Thyroid gland (tissue), 4 donors: ENCODE data around the gene PRPF18. TPM values are rescaled to one million over a fixed set of nuclear protein-coding genes. Genes with fewer than 3 reads are reported as not detected.

Source experiments
- DNase-seq, 2 donors: peaks; one replicate each; pipeline ENCODE4 v3.0.0-alpha.2; 2019
- H3K27ac ChIP-seq, 3 donors: fragments of 200-600 bp; sonication (generic); 1 replicate in 2 of 3; 2 replicates in 1 of 3; pipeline ENCODE4 v1.5.1; 2016 to 2019; ENCODE audit warnings: mild to moderate bottlenecking in 1 of 3, moderate library complexity in 1 of 3
- H3K27me3 ChIP-seq: fragments of 200-600 bp; sonication (generic); one replicate; pipeline ENCODE4 v1.5.1; 2019
- H3K36me3 ChIP-seq, 2 donors: fragments of 200-600 bp; sonication (generic); one replicate each; pipeline ENCODE4 v1.5.1; 2016 to 2019
- H3K4me1 ChIP-seq, 2 donors: fragments of 200-600 bp; sonication (generic); one replicate each; pipeline ENCODE4 v1.5.1; 2017 to 2019
- H3K4me3 ChIP-seq, 3 donors: fragments of 200-600 bp; sonication (generic); replicated peaks in 1 of 3; 1 replicate in 2 of 3; 2 replicates in 1 of 3; pipeline ENCODE4 v1.5.1; 2016; ENCODE audit warnings: mild to moderate bottlenecking in 1 of 3
- H3K9me3 ChIP-seq: fragments of 200-600 bp; sonication (generic); one replicate; pipeline ENCODE4 v1.5.1; 2017
- POLR2A ChIP-seq, 2 donors: fragments of 450-650 bp; IDR thresholded peaks; one replicate each; pipeline ENCODE4 v1.6.1; 2017; ENCODE audit warnings: antibody characterized with exemption in 2 of 2, mild to moderate bottlenecking in 2 of 2, moderate library complexity in 1 of 2
- WGBS, 2 donors: methylation state at CpG; one replicate each; pipeline ENCODE4 v1.1.5; 2017; 5-methylcytosine and 5-hydroxymethylcytosine counted together
- intact Hi-C: fragments of 100-400 bp; cut with DNase I; formaldehyde crosslinking; loops from one replicate; pipeline ENCODE4 v1.15.1; 2023
- total RNA-seq, 4 donors: library from RNA; depleted of rRNA; stranded (reverse); fragments of >200 nt; gene quantifications; one replicate each; pipeline ENCODE4 v1.2.3, GENCODE V29; 2016
- TF ChIP-seq, protein P1 (sequence below), 6 experiments: fragments of 200-600 bp in 3 of 6; fragments of 450-650 bp in 3 of 6; sonication (generic) in 3 of 6; IDR thresholded peaks; one replicate each; pipeline ENCODE4 v1.5.1; 2016 to 2019; ENCODE audit warnings: antibody characterized with exemption in 6 of 6, mild to moderate bottlenecking in 2 of 6, inconsistent platforms in 1 of 6, moderate library complexity in 1 of 6

The PRPF18 gene
- total RNA-seq, 4 donors from 2014 or later = 38.1 to 58.8 (median 48.5) TPM

GRCh38 chr10:13670311-13670710 is 83.5 kb downstream of the PRPF18 start:
- intact Hi-C loops = no loop called here
- DNase-seq = no peak
- TF ChIP-seq, protein P1, sequence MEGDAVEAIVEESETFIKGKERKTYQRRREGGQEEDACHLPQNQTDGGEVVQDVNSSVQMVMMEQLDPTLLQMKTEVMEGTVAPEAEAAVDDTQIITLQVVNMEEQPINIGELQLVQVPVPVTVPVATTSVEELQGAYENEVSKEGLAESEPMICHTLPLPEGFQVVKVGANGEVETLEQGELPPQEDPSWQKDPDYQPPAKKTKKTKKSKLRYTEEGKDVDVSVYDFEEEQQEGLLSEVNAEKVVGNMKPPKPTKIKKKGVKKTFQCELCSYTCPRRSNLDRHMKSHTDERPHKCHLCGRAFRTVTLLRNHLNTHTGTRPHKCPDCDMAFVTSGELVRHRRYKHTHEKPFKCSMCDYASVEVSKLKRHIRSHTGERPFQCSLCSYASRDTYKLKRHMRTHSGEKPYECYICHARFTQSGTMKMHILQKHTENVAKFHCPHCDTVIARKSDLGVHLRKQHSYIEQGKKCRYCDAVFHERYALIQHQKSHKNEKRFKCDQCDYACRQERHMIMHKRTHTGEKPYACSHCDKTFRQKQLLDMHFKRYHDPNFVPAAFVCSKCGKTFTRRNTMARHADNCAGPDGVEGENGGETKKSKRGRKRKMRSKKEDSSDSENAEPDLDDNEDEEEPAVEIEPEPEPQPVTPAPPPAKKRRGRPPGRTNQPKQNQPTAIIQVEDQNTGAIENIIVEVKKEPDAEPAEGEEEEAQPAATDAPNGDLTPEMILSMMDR (IDR thresholded peaks at IDR 0.05) = no peak
- no peak for TF ChIP-seq POLR2A (IDR thresholded peaks at IDR 0.05)
- H3K36me3 ChIP-seq = peaks cover 15 to 20% of the 10 kb centered on the region in 2 donors
- H3K9me3 ChIP-seq = no peaks in the 10 kb centered on the region
- H3K27ac ChIP-seq = no peak overlapping the region
- H3K27me3 ChIP-seq = no peaks in the 10 kb centered on the region
- no peak overlapping the region for H3K4me3 ChIP-seq
- no peaks in the 10 kb centered on the region for H3K4me1 ChIP-seq
- 83 to 92% methylated on average over 10 of the region's 10 CpGs for WGBS, 2 donors

DNA sequence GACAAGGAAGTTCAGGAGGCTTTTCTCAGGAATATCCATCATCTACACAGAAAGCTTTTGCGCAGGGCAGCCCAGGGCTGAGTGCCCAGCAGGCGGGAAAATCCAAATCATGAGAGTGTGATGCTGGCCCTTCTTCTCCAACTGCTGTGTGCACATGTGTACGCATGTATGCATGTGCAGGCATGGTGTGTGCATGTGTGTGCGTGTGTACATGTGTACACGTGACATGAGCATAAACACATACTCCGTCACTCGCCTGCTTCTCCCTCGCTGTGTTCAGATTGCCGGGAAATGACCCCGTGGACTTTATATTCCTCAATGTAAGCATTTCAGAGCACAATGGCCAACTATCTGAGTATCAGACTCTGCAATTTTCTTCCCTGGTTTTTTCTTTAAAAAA is 85.1 kb downstream of the PRPF18 start:
- intact Hi-C loops = no loop called here

GRCh38 chr10:13672548-13672947 is 85.8 kb downstream of the PRPF18 start:
- TF ChIP-seq POLR2A (IDR thresholded peaks at IDR 0.05) = no peak
- TF ChIP-seq, protein P1 (IDR thresholded peaks at IDR 0.05) = no peak
- DNase-seq = no peak
- Histone ChIP-seq H3K4me3 (no peak overlapping the region), H3K4me1 (no peaks in the 10 kb centered on the region), H3K36me3 (peaks cover 8 to 11% of the 10 kb centered on the region in 2 donors), H3K27me3 (no peaks in the 10 kb centered on the region), H3K9me3 (no peaks in the 10 kb centered on the region), H3K27ac (no peak overlapping the region)
- 80 to 87% methylated on average over 7 of the region's 7 CpGs for WGBS, 2 donors
- intact Hi-C loops = no loop called here

More for the DNA sequence above, 85.1 kb downstream of the PRPF18 start:
- no peaks in the 10 kb centered on the region for H3K9me3 ChIP-seq
- H3K27ac ChIP-seq = no peak overlapping the region
- WGBS, 2 donors = 93 to 95% methylated on average over 10 of the region's 10 CpGs
- TF ChIP-seq POLR2A (IDR thresholded peaks at IDR 0.05) = no peak
- TF ChIP-seq, protein P1 (IDR thresholded peaks at IDR 0.05) = no peak
- peaks cover 8 to 11% of the 10 kb centered on the region in 2 donors for H3K36me3 ChIP-seq
- no peaks in the 10 kb centered on the region for H3K27me3 ChIP-seq
- no peak overlapping the region for H3K4me3 ChIP-seq
- no peak for DNase-seq
- H3K4me1 ChIP-seq = no peaks in the 10 kb centered on the region

DNA sequence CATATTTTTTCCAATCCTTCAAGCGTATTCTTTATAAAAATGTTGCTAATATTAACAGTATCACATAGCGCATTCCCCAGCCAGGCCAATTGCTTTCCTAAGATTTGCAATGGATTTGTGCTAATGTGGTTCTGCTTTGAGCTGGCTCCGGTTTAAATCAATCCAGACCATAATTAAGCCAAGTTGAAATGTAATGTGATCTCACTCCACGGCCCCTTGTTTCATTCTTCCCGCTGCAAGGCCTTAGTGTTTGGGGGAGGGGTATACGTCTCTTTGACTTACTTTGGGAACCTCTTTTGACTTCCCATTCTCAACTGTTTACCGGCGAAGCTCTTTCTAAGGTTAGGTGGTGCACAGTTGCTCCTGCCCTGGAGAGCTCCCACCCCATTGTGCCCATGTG is 86.4 kb downstream of the PRPF18 start:
- no peaks in the 10 kb centered on the region for H3K27me3 ChIP-seq
- H3K4me3 ChIP-seq = no peak overlapping the region
- no peaks in the 10 kb centered on the region for H3K4me1 ChIP-seq
- 86 to 87% methylated on average over 8 of the region's 8 CpGs for WGBS, 2 donors
- intact Hi-C loops = no loop called here
- peaks cover 8 to 10% of the 10 kb centered on the region in 2 donors for H3K36me3 ChIP-seq
- no peak overlapping the region for H3K27ac ChIP-seq
- DNase-seq = no peak
- H3K9me3 ChIP-seq = no peaks in the 10 kb centered on the region
- TF ChIP-seq POLR2A (IDR thresholded peaks at IDR 0.05) = no peak
- TF ChIP-seq, protein P1 (IDR thresholded peaks at IDR 0.05) = no peak

DNA sequence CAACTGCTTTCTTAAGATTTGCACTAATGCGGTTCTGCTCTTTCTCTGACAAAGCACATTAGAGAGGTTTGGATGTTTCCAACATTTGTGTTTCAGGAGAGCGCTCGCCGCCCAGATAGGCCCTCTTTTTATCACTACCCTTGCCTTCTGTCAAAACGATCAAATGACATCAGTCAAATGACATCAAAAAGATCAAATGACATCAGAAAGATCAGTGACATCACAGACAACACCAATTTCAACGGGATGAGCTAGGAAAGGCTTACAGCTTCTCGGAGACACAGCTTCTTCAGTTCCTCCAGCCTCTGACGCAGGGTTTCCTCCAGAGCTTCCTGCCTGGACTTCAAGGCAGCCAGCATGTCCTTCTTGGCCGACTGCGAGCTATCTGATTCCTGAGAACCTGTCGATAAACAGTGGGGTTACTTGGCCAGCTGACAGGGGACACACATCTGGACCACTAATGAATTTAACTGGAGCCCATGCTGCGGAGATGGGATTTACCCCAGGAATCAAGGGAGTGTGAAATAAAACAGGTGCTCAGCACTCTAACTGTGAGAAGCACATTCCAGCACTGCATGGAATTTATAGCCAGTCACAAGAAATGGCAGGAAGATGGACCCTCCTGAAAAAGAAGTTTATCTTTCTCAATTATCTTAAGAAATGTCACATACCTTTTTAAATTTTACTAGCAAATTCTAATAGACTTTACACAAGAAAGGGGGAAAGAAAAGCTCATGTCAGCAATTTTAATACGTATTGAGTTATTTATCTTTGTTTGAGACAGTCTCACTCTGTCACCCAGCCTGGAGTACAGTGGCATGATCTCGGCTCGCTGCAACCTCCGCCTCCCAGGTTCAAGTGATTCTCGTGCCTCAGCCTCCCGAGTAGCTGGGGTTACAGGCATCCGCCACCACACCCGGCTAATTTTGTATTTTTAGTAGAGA is 88.2 kb downstream of the PRPF18 start:
- no peak for TF ChIP-seq POLR2A (IDR thresholded peaks at IDR 0.05)
- TF ChIP-seq, protein P1 (IDR thresholded peaks at IDR 0.05) = no peak

More for the DNA sequence above, 88.2 kb downstream of the PRPF18 start:
- DNase-seq = no peak
- Histone ChIP-seq H3K9me3 (no peaks in the 10 kb centered on the region), H3K27me3 (no peaks in the 10 kb centered on the region), H3K27ac (no peak overlapping the region), H3K4me3 (no peak overlapping the region), H3K4me1 (no peaks in the 10 kb centered on the region), H3K36me3 (peaks cover under 1 to 2% of the 10 kb centered on the region in 2 donors)
- WGBS, 2 donors = 82 to 85% methylated on average over 20 of the region's 20 CpGs
- intact Hi-C loops = no loop called here
